ENCODE data around the gene ARMC3.

- no peak for TF ChIP-seq POLR2A (IDR thresholded peaks at IDR 0.05)
- TF ChIP-seq CTCF (IDR thresholded peaks at IDR 0.05), result no peak
Observed at GRCh38 chr10:22984066-22984465, 56.2 kb downstream of the ARMC3 start.

Data from lower leg skin (tissue), 3 donors.